Neural cell (in vitro differentiated cells): ENCODE measurements around the gene RBM10.

Experiments used
- RAD21 ChIP-seq: fragments of 450-650 bp; conservative IDR thresholded peaks from 2 replicates; pipeline ENCODE4 v1.6.1; 2014; ENCODE audit warnings: antibody characterized with exemption, mild to moderate bottlenecking, moderate library complexity
- TF ChIP-seq, protein P1 (sequence below): fragments of 450-650 bp; IDR thresholded peaks from 2 replicates; pipeline ENCODE4 v1.5.1; 2014; ENCODE audit warnings: antibody characterized with exemption, mild to moderate bottlenecking, moderate library complexity; ENCODE audit not compliant: poor library complexity, severe bottlenecking

DNA sequence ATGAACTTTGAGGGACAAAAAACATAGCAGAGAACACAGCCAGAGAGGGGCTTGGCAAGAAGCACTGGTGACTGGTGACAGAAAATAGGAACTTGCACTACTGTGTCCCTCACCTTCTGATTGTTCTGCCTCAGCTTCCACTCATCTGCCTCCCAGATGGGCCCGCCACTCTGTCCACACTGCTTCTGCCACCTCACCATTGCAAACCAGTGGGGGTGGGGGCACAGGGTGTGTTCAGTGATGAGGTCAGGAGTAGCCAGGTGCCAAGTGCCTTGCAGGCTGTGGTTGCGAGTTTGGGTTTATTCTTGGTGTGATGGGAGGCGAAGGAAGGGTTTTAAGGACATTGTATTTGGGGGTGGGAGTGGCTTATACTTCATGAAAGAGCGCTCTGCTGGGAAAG lies 39.5 kb downstream of the RBM10 start:
- TF ChIP-seq, protein P1, sequence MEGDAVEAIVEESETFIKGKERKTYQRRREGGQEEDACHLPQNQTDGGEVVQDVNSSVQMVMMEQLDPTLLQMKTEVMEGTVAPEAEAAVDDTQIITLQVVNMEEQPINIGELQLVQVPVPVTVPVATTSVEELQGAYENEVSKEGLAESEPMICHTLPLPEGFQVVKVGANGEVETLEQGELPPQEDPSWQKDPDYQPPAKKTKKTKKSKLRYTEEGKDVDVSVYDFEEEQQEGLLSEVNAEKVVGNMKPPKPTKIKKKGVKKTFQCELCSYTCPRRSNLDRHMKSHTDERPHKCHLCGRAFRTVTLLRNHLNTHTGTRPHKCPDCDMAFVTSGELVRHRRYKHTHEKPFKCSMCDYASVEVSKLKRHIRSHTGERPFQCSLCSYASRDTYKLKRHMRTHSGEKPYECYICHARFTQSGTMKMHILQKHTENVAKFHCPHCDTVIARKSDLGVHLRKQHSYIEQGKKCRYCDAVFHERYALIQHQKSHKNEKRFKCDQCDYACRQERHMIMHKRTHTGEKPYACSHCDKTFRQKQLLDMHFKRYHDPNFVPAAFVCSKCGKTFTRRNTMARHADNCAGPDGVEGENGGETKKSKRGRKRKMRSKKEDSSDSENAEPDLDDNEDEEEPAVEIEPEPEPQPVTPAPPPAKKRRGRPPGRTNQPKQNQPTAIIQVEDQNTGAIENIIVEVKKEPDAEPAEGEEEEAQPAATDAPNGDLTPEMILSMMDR: no peak
- TF ChIP-seq RAD21: no peak
